ENCODE data around the gene CDC26.
"Not testable (repeated sequence)": the region's sequence is repeated elsewhere in the genome, so short reads cannot be mapped to it uniquely, and the experiment has no call there.

CDC26 gene

GRCh38 chr9:113302792-113303418, 27.5 kb upstream of the CDC26 start, which contains the start of gene RNF183:
Gene RNF183 (minus strand): TSS chr9:113303376. CDS start chr9:113298184, 5,192 bp downstream.
- no peak within 1 kb of the TSS for H3K4me3 ChIP-seq (replicated peaks; ENCODE audit: low read depth, low read length)
- DNase-seq (ENCODE audit: extremely low read depth, low read depth), result no peak
- no peak for TF ChIP-seq CTCF (IDR thresholded peaks at IDR 0.05; ENCODE audit: low read depth, low read length, missing control alignments)

GRCh38 chr9:113301548-113301947, 26.2 kb upstream of the CDC26 start:
- no peak for TF ChIP-seq CTCF (IDR thresholded peaks at IDR 0.05; ENCODE audit: low read depth, low read length, missing control alignments)
- no peak overlapping the region for H3K4me3 ChIP-seq (replicated peaks; ENCODE audit: low read depth, low read length)
- DNase-seq (ENCODE audit: extremely low read depth, low read depth), result no peak

GRCh38 chr9:113299800-113300292, 24.5 kb upstream of the CDC26 start:
- H3K4me3 ChIP-seq (replicated peaks; ENCODE audit: low read depth, low read length), result no peak overlapping the region
- no peak for DNase-seq (ENCODE audit: extremely low read depth, low read depth)
- no peak for TF ChIP-seq CTCF (IDR thresholded peaks at IDR 0.05; ENCODE audit: low read depth, low read length, missing control alignments)

GRCh38 chr9:113298924-113299770, 23.8 kb upstream of the CDC26 start:
- DNase-seq (ENCODE audit: extremely low read depth, low read depth), result no peak
- H3K4me3 ChIP-seq (replicated peaks; ENCODE audit: low read depth, low read length), result no peak overlapping the region
- no peak for TF ChIP-seq CTCF (IDR thresholded peaks at IDR 0.05; ENCODE audit: low read depth, low read length, missing control alignments)

GRCh38 chr9:113298311-113298710, 22.9 kb upstream of the CDC26 start:
- no peak for DNase-seq (ENCODE audit: extremely low read depth, low read depth)
- TF ChIP-seq CTCF (IDR thresholded peaks at IDR 0.05; ENCODE audit: low read depth, low read length, missing control alignments), result no peak
- H3K4me3 ChIP-seq (replicated peaks; ENCODE audit: low read depth, low read length), result no peak overlapping the region

GRCh38 chr9:113296796-113297558, 21.6 kb upstream of the CDC26 start:
- DNase-seq (ENCODE audit: extremely low read depth, low read depth), result no peak
- TF ChIP-seq CTCF (IDR thresholded peaks at IDR 0.05; ENCODE audit: low read depth, low read length, missing control alignments), result no peak

GRCh38 chr9:113296247-113296646, 20.9 kb upstream of the CDC26 start:
- not testable (repeated sequence) for H3K4me3 ChIP-seq (replicated peaks; ENCODE audit: low read depth, low read length); DNase-seq (ENCODE audit: extremely low read depth, low read depth)

More at GRCh38 chr9:113296796-113297558, 21.6 kb upstream of the CDC26 start:
- no peak overlapping the region for H3K4me3 ChIP-seq (replicated peaks; ENCODE audit: low read depth, low read length)

Data from HFF-Myc (cell line).